Epithelial cell of proximal tubule (primary cell): ENCODE results near the gene IPO11. TPM values are rescaled to one million over a fixed set of nuclear protein-coding genes. Genes with fewer than 3 reads are reported as not detected.

Source experiments
- DNase-seq: peaks from one replicate; pipeline ENCODE4 v3.0.0-alpha.2; 2011; ENCODE audit warnings: low read depth
- H3K4me3 ChIP-seq: 2 replicates; pipeline ENCODE4 v1.5.1; 2011; ENCODE audit warnings: low read depth, mild to moderate bottlenecking, low read length
- total RNA-seq: library from RNA; depleted of rRNA; stranded (reverse); fragments of >200 nt; gene quantifications from 2 replicates; pipeline ENCODE4 v1.2.3, GENCODE V29; 2015
- TF ChIP-seq, protein P1 (sequence below): conservative IDR thresholded peaks from 2 replicates; pipeline ENCODE4 v1.5.1; 2012; ENCODE audit warnings: low read depth, mild to moderate bottlenecking, low read length

Gene IPO11
- total RNA-seq, 1 donor from 2014 or later = 6.6 TPM

DNA sequence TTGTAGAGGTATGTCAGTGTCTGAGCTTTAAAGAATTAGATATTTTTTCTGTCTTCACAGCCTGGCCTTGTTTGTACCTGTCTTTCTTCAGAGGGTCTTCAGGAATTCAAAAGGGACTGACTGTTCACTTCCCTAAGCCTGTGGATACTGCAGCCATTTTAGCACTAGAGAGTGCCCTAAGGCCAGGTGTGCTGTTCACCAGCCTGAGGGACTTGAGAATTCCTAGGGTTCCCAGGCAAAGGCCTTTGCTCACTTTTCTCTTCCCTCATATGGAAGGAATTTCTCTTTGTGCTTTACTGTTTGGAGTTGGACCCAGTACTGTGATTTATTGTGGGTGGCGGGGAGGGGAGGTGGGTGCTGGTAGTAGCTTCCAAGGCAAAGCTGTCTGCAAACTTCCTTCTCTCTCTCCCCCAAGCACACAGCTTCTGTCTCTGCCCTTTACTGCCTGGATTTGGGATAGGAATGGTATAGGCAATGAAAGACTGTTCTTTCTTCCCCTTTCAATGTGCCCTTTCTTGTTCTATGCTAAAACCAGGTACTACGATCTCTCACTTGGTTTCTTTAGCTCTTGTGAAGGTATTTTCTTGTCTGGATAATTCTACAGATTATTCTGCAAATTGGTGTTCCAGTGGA is 156.4 kb downstream of the IPO11 start:
- TF ChIP-seq, protein P1, sequence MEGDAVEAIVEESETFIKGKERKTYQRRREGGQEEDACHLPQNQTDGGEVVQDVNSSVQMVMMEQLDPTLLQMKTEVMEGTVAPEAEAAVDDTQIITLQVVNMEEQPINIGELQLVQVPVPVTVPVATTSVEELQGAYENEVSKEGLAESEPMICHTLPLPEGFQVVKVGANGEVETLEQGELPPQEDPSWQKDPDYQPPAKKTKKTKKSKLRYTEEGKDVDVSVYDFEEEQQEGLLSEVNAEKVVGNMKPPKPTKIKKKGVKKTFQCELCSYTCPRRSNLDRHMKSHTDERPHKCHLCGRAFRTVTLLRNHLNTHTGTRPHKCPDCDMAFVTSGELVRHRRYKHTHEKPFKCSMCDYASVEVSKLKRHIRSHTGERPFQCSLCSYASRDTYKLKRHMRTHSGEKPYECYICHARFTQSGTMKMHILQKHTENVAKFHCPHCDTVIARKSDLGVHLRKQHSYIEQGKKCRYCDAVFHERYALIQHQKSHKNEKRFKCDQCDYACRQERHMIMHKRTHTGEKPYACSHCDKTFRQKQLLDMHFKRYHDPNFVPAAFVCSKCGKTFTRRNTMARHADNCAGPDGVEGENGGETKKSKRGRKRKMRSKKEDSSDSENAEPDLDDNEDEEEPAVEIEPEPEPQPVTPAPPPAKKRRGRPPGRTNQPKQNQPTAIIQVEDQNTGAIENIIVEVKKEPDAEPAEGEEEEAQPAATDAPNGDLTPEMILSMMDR = no peak
- DNase-seq = no peak
- no peak overlapping the region for H3K4me3 ChIP-seq

DNA sequence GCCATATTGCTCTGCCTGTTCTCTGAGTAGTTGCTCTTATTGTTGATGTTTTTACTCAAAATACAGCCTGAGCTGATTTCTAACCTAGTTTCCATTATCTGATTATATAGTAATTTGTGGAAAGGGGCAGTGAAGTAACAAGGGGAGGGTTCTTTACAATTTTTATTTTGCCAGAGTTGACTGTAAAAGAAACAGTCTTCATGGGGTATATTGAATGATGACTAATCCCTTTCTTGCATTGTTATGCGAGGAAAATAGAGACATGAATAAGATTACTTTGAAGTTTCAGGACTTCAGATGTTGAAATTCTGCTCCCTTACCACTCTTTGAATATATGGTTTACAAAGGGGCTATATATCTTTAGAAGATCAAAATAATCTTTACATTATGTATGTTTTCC is 156.9 kb downstream of the IPO11 start:
- no peak for DNase-seq
- TF ChIP-seq, protein P1 = no peak
- H3K4me3 ChIP-seq = no peak overlapping the region

DNA sequence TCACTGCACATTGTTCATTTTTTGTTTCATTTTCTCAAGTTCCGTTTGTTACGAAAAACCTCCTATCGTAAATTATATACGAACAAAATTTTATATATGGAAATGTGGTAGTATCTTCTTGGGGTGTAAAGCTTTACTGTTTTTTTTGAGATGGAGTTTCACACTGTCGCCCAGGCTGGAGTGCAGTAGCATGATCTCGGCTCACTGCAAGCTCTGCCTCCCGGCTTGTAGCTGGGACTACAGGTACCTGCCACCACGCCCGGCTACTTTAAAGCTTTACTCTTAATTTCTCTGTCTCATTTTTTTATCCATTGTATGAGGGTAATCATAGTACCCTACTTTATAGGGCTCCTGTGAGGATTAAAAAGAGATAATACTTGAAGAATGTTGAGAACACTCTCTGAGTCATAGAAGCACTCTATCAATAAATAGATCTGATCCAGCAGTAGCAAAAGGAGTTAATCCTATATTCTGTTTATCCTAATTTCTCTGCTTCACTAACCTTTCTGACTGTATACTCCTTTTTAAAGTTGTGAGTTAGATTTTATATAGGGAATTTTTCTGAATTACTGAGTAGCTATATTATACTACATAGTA is 160.5 kb downstream of the IPO11 start:
- TF ChIP-seq, protein P1 = no peak
- no peak overlapping the region for H3K4me3 ChIP-seq
- DNase-seq = no peak

DNA sequence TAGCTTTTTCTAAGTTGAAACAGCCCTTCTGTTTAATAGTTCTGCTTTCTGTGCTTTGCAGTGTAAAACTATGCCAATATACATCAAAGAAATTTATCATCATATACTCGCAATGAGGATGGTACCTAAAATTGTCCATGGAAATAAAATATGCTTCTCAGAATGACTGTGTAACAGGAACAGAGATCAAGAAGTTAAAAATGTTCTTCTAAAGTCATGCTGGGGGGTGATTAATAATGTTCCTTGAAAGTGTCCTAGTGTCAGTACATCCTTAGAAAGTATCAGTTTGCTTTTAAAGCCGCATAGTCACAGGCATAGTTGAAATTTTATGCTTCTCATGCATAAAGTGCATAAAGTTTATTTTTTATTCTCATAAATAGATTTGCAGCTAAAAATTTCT is 162.0 kb downstream of the IPO11 start:
- TF ChIP-seq, protein P1 = no peak
- no peak for DNase-seq

DNA sequence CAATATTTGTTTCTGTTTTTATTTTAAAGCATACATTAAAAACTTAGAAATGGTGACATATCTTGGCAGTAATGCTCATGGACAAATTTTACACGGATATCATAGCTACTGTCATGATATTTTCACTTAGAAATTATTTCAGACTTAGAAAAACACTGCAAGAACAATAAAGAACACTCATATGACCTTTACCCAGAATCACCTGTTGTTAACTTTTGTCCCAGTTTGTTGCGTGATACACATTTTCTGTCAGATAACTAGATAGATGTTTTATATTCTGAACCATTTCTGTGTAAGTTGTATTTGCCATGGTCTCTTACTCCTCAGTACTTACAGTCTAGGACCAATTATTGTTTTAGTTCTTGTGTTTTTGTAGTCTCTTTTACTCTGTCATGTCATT is 162.5 kb downstream of the IPO11 start:
- no peak overlapping the region for H3K4me3 ChIP-seq
- no peak for DNase-seq
- TF ChIP-seq, protein P1 = no peak

More for the DNA sequence above, 162.0 kb downstream of the IPO11 start:
- H3K4me3 ChIP-seq = no peak overlapping the region

DNA sequence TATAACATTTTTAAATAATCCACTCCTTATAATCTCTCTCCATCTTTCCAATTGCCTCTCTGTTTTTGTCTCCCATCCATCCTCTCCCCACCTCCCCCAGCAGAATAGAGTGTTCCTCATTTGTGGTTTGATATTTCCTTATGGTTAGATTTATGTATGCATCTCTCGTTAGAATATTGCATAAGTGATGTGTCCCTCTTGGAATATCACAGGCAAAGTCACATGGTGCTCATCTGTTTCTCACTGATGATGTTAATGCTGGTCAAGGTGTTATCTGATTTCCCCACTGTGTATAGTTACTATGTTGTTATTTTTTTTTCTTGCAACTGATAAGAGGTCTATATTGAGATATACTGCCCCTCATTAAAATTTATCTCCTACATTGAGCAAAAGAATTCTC is 162.9 kb downstream of the IPO11 start:
- DNase-seq = no peak
- TF ChIP-seq, protein P1 = no peak
- H3K4me3 ChIP-seq = no peak overlapping the region
